Measurements from ENCODE around the gene MAGI2.

The MAGI2 gene

GRCh38 chr7:78567836-78568235 is 885.6 kb downstream of the MAGI2 start:
- no peak for DNase-seq
- Histone ChIP-seq H3K27me3 (replicated peaks) (no peaks in the 10 kb centered on the region), H3K27ac (no peak overlapping the region), H3K4me3 (ENCODE audit: low read depth, low read length) (no peak overlapping the region), H3K36me3 (replicated peaks) (no peaks in the 10 kb centered on the region)
- in situ Hi-C loops (cut with HindIII; ENCODE audit: low pct_ligation_motif_present, low sequenced_read_pairs), result no loop called here
- TF ChIP-seq, protein P1, sequence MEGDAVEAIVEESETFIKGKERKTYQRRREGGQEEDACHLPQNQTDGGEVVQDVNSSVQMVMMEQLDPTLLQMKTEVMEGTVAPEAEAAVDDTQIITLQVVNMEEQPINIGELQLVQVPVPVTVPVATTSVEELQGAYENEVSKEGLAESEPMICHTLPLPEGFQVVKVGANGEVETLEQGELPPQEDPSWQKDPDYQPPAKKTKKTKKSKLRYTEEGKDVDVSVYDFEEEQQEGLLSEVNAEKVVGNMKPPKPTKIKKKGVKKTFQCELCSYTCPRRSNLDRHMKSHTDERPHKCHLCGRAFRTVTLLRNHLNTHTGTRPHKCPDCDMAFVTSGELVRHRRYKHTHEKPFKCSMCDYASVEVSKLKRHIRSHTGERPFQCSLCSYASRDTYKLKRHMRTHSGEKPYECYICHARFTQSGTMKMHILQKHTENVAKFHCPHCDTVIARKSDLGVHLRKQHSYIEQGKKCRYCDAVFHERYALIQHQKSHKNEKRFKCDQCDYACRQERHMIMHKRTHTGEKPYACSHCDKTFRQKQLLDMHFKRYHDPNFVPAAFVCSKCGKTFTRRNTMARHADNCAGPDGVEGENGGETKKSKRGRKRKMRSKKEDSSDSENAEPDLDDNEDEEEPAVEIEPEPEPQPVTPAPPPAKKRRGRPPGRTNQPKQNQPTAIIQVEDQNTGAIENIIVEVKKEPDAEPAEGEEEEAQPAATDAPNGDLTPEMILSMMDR (IDR thresholded peaks at IDR 0.05; ENCODE audit: low read depth, low read length, missing control alignments), result no peak

GRCh38 chr7:78565784-78566183 is 887.7 kb downstream of the MAGI2 start:
- no peak overlapping the region for H3K4me3 ChIP-seq (ENCODE audit: low read depth, low read length)
- H3K27ac ChIP-seq, result no peak overlapping the region
- no peaks in the 10 kb centered on the region for H3K36me3 ChIP-seq (replicated peaks)
- DNase-seq, result no peak
- H3K27me3 ChIP-seq (replicated peaks), result no peaks in the 10 kb centered on the region
- TF ChIP-seq, protein P1 (IDR thresholded peaks at IDR 0.05; ENCODE audit: low read depth, low read length, missing control alignments), result no peak
- in situ Hi-C loops (cut with HindIII; ENCODE audit: low pct_ligation_motif_present, low sequenced_read_pairs), result no loop called here

- no peak overlapping the region for H3K27ac ChIP-seq
- no peaks in the 10 kb centered on the region for H3K27me3 ChIP-seq (replicated peaks)
- no peak for DNase-seq
- in situ Hi-C loops (cut with HindIII; ENCODE audit: low pct_ligation_motif_present, low sequenced_read_pairs), result no loop called here
- TF ChIP-seq, protein P1 (IDR thresholded peaks at IDR 0.05; ENCODE audit: low read depth, low read length, missing control alignments), result no peak
- H3K36me3 ChIP-seq (replicated peaks), result no peaks in the 10 kb centered on the region
- H3K4me3 ChIP-seq (ENCODE audit: low read depth, low read length), result no peak overlapping the region
Observed at GRCh38 chr7:78563191-78563590, 890.3 kb downstream of the MAGI2 start.

GRCh38 chr7:78562191-78562590 is 891.3 kb downstream of the MAGI2 start:
- in situ Hi-C loops (cut with HindIII; ENCODE audit: low pct_ligation_motif_present, low sequenced_read_pairs), result no loop called here
- Histone ChIP-seq H3K27ac (no peak overlapping the region), H3K27me3 (replicated peaks) (no peaks in the 10 kb centered on the region), H3K36me3 (replicated peaks) (no peaks in the 10 kb centered on the region), H3K4me3 (ENCODE audit: low read depth, low read length) (no peak overlapping the region)
- TF ChIP-seq, protein P1 (IDR thresholded peaks at IDR 0.05; ENCODE audit: low read depth, low read length, missing control alignments), result no peak
- no peak for DNase-seq

DNA sequence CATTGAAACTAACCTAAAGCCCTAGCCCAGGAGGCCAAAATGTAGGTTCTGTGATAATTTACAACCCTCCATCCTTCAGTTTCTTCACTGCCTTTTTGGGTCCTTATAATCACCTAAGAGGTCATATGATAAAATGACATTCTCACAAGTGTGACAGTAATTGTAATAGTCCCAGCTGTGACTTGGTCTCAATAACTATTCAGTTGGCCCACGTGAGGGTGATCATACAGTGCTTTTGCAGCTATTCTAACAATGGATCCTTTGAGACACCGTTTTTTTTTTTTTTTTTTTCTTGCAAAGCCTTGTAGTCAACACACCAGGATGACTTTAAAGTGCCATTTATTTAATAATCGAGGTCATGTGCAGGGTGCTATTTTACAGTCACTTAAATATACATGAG is 894.9 kb downstream of the MAGI2 start:
- H3K27me3 ChIP-seq (replicated peaks), result no peaks in the 10 kb centered on the region
- no peaks in the 10 kb centered on the region for H3K36me3 ChIP-seq (replicated peaks)
- TF ChIP-seq, protein P1 (IDR thresholded peaks at IDR 0.05; ENCODE audit: low read depth, low read length, missing control alignments), result no peak
- in situ Hi-C loops (cut with HindIII; ENCODE audit: low pct_ligation_motif_present, low sequenced_read_pairs), result no loop called here
- H3K4me3 ChIP-seq (ENCODE audit: low read depth, low read length), result no peak overlapping the region
- H3K27ac ChIP-seq, result no peak overlapping the region
- no peak for DNase-seq

GRCh38 chr7:78543976-78544375 is 909.5 kb downstream of the MAGI2 start:
- TF ChIP-seq, protein P1 (IDR thresholded peaks at IDR 0.05; ENCODE audit: low read depth, low read length, missing control alignments), result no peak
- Histone ChIP-seq H3K27ac (no peak overlapping the region), H3K4me3 (ENCODE audit: low read depth, low read length) (no peak overlapping the region), H3K27me3 (replicated peaks) (no peaks in the 10 kb centered on the region), H3K36me3 (replicated peaks) (no peaks in the 10 kb centered on the region)
- in situ Hi-C loops (cut with HindIII; ENCODE audit: low pct_ligation_motif_present, low sequenced_read_pairs), result no loop called here
- DNase-seq, result no peak
